GM19467 (cell line): Measurements from ENCODE around the gene MGAT5B.

Experiments used
- ATAC-seq: cut with Tn5 transposase; IDR thresholded peaks from one replicate; pipeline ENCODE4 v1.9.1; 2021; ENCODE audit warnings: mild to moderate bottlenecking, moderate library complexity; ENCODE audit not compliant: unreplicated experiment

The MGAT5B gene

DNA sequence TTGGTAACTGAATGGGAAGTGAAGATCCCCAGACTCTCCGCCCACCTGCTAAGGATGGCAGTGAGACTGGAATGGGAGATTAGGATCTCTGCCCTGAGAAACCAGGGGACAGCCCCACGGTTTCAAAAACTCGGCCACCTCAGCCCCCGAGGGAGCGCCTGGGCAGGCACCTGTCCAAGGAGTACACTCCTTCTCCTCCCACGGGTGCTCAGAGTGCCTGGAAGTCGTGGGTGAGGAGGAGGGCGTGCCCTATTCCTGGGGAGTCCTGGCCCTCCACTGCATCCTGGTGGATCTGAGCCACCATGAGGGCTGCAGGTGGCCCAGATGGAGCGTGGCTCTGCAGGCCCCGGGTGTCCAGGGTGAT is 78.5 kb downstream of the MGAT5B start:
- ATAC-seq: no peak

DNA sequence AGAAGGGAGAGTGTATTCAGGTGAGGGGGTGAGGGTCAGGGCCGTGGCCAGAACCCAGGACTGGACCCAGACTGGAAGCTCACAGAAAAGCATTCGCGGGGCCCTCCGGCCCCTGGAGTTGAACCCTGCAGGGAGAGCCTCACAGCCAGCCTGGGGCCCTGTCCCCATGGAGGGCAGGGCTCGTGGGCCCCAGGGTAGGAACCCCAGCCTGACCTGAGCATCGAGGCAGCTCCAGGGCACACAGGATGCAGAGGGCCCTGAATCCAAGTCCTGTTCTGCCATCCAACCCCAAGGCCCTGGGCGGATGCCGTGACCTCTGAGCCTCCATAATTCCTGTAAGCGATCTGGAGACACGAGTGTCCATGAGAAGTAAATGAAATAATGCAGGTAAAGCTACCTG is 79.1 kb downstream of the MGAT5B start:
- no peak for ATAC-seq

- ATAC-seq: no peak
Measured at GRCh38 chr17:76947771-76948170, 79.6 kb downstream of the MGAT5B start.

- ATAC-seq: no peak
Measured at GRCh38 chr17:76948301-76948700, 80.1 kb downstream of the MGAT5B start.

DNA sequence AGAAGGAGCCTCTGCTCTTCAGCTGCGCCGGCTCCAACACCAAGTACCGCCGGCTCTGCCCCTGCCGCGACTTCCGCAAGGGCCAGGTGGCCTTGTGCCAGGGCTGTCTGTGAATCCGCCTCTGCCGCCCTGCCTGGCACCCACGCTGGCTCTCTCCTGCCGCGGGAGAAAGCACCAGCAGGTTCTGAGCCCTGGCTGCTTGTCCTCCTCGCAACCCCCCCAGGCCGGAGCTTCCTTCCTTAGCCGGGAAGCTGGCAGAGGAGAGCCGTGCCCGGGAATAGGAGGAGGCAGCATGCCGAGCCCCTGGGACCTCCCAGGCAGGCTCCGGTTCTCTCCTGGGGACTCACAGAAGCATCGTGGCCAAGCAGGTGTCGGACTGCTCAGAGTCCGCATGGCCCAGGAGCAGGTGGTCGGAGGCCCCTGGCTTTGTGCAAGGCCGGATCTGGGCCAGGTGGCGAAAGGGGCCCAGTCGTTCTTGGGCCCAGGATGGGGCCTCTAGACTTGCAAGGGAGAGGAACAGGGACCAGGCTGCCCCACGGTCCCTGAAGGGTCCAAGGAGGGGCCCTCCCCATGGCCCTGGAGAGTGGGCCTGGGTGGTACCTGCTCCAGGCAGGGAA is 80.6 kb downstream of the MGAT5B start:
- ATAC-seq: no peak

GRCh38 chr17:76949913-76950695 is 81.9 kb downstream of the MGAT5B start:
- no peak for ATAC-seq

DNA sequence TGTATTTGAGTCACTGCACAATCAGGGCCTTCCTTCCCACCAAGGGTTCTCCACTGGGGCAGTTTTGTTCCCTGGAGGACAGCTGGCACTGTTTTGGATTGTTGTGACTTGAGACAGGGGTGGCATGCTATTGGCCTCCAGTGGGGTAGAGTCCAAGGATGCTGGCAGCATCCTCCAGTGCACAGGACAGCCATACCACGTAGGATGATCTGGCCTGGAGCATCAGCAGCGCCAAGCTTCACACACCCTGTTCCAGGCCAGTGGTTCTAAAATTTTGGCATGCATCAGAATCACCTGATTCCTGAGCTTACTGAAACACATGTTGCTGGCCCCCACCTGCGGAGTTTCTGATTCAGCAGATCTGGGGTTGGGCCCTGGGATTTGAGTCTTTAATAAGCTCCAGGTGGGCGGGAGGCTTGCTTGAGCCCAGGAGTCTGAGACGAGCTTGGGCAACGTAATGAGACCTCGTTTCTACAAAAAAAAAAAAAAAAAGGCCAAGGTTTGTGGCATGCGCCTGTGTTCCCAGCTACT is 83.2 kb downstream of the MGAT5B start:
- ATAC-seq: no peak

- ATAC-seq: no peak
Measured at GRCh38 chr17:76952402-76952801, 84.2 kb downstream of the MGAT5B start.

GRCh38 chr17:76953066-76953465 is 84.9 kb downstream of the MGAT5B start:
- ATAC-seq: no peak

DNA sequence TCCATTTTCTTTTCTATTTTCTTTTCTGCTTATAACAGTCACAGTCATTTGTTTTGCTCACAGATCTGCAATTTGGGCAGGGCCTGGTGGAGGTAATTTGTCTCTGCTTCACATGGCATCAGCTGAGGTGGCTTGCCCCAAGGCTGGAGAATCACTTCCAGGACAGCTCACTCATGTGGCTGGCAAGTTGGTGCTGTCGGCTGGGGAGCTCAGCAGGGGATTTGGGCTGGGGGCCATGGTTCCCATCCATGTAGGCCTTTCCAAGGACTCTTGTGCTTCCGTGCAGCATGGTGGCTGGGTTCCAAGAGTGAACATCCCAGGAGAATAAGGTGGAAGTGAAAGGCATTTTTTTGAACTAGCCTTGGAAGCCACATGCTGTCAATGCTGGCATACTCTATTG is 85.7 kb downstream of the MGAT5B start:
- ATAC-seq: no peak

- ATAC-seq: no peak
Measured at GRCh38 chr17:76955191-76955590, 87.0 kb downstream of the MGAT5B start.

DNA sequence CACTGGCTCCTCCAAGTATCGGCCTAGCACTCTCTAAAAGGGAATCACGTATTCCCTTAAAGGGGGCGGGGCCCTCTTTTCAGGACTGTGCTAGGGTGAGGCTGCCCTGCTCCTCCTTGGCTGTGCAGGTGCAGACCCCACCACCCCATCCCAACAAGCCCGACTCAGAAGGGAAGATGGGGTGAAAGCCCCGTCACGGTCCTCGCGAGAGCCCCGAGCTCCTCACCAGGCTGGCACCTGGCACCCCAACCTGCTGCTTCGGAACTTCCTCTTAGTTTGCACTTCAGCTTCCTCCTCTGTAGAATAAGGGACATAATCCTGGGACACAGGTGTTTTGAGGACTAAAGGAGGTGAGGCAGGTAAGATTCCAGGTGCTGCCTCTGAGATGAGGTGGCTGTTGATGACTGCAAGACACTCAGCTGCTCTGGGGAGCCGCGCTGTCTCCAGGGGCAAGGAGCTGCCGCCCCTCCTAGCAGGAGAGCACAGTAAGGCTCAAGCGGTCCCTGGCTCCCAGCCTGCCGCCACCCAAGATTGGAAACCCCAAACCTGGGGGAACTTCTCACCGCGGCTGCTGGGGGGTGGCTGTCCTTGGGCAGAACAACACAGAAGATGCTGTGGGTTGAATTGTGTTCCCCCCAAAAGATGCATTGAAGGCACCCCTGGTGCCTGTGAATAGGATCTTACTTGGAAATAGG is 88.8 kb downstream of the MGAT5B start:
- no peak for ATAC-seq

- ATAC-seq: no peak
Measured at GRCh38 chr17:76957678-76958464, 89.7 kb downstream of the MGAT5B start.

GRCh38 chr17:76958974-76959373 is 90.8 kb downstream of the MGAT5B start:
- no peak for ATAC-seq

GRCh38 chr17:76961869-76962268 is 93.7 kb downstream of the MGAT5B start:
- no peak for ATAC-seq

GRCh38 chr17:76962858-76963257 is 94.7 kb downstream of the MGAT5B start:
- no peak for ATAC-seq

DNA sequence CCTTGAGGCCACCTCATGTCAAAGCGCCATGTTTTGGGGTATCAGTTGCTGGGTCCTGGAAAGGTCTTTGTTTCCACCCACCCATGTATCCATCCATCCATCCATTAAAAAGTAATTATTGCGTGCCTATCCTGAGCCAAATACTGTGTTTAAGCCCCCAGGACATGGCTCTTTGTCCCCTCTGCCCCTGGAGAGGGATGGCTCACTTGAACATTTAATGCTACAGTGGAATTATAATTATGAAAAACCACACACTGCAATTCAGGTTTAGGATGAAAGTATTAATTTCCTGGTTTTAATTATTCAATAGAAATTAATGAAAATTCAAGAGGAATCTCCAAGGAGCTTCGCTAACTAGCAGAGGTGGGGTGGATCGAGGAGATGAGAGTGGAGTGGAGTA is 97.8 kb downstream of the MGAT5B start:
- ATAC-seq: no peak

DNA sequence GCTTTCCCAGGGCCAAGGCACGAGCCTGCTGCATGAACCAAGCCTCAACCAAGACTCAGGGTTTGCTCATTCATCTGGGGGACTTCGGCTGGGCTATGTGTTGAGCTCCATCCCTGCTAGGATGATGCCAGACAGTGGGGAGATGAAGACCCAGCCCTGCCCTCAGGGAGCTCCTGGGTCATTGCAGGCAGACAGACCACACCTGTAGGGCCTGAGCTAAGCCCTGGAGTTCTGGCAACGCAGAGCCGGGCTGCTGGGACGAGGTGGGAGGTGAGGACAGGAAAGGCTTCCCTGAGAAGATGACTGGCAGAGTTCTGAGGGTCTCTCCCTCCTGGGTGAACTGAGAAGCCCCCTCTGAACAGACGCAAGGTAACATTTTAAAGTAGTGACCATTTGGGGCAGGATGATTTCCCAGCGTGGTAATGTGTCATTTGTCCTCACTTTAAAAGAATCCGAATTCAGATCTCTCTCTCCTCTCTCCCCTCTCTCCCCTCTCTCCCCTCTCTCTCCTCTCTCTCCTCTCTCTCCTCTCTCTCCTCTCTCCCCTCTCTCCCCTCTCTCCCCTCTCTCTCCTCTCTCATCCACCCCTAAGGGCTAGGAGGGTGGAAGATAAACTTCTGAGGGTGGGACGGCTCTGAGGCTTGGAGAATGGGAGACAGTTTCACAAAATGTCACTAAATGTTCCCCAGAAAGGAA is 98.4 kb downstream of the MGAT5B start:
- no peak for ATAC-seq

GRCh38 chr17:76967762-76968161 is 99.6 kb downstream of the MGAT5B start:
- no peak for ATAC-seq
